Activated B cell treated with CpG ODN at 0.5 μM for 24 hours (primary cell): ENCODE results near the gene ARHGAP26. TPM values are rescaled to one million over a fixed set of nuclear protein-coding genes. Genes with fewer than 3 reads are reported as not detected.
A peak's percentile ranks its signal among the peaks of the same experiment; 100 is the strongest.
"Not testable (repeated sequence)": the region's sequence is repeated elsewhere in the genome, so short reads cannot be mapped to it uniquely, and the experiment has no call there.

ENCODE experiments used
- ATAC-seq: fragments of 200-7000 bp; cut with Tn5 transposase; one replicate; pipeline ENCODE4 v1.10.0; 2021; ENCODE audit warnings: low read depth, mild to moderate bottlenecking, moderate library complexity
- CTCF ChIA-PET: fragments of 350-600 bp; sonication (Branson Sonifier 250); formaldehyde crosslinking; loops from one replicate; lab custom pipeline; 2021; ENCODE audit warnings: antibody characterized with exemption; lab: Charles Lee
- POLR2A ChIA-PET: fragments of 350-600 bp; sonication (Branson Sonifier 250); formaldehyde crosslinking; loops from one replicate; lab custom pipeline; 2021; ENCODE audit warnings: antibody characterized with exemption; lab: Charles Lee
- DNase-seq: peaks from one replicate; pipeline ENCODE4 v3.0.0; 2022
- H3K27ac Mint-ChIP-seq: one replicate; pipeline ENCODE4 v1.8.0; 2020; ENCODE audit warnings: mixed read lengths
- H3K27me3 Mint-ChIP-seq: one replicate; pipeline ENCODE4 v1.8.0; 2021; ENCODE audit warnings: mixed read lengths
- H3K36me3 Mint-ChIP-seq: one replicate; pipeline ENCODE4 v1.8.0; 2021; ENCODE audit warnings: low read depth, mixed read lengths
- H3K4me1 Mint-ChIP-seq: one replicate; pipeline ENCODE4 v1.8.0; 2021; ENCODE audit warnings: mixed read lengths
- H3K4me3 Mint-ChIP-seq: one replicate; pipeline ENCODE4 v1.8.0; 2020; ENCODE audit warnings: mild to moderate bottlenecking, mixed read lengths
- H3K9me3 Mint-ChIP-seq: one replicate; pipeline ENCODE4 v1.8.0; 2020; ENCODE audit warnings: mixed read lengths
- CTCF ChIP-seq: fragments of 200-600 bp; IDR thresholded peaks from one replicate; pipeline ENCODE4 v1.8.0; 2022; ENCODE audit warnings: antibody characterized with exemption, mild to moderate bottlenecking
- intact Hi-C: fragments of 100-400 bp; cut with micrococcal nuclease; formaldehyde crosslinking; loops from one replicate; pipeline ENCODE4 v1.15.1; 2024
- total RNA-seq: library from RNA; stranded (reverse); gene quantifications from 2 replicates; pipeline ENCODE4 v1.2.3, GENCODE V29; 2022

The ARHGAP26 gene
- total RNA-seq, 1 donor from 2014 or later = 20.9 TPM

- intact Hi-C loops = no loop called here
- CTCF ChIA-PET = interaction anchor here (1.3 to 1.8 kb wide), 2 partner anchors 19 to 21 kb away, joined by 4 read pairs; no protein-coding TSS in a partner anchor
- no peak overlapping the region for H3K4me3 Mint-ChIP-seq
- H3K27ac Mint-ChIP-seq = no peak overlapping the region
- H3K36me3 Mint-ChIP-seq = no peaks in the 10 kb centered on the region
- POLR2A ChIA-PET = no interaction called here
- no peak for TF ChIP-seq CTCF
- H3K4me1 Mint-ChIP-seq = peaks cover 12% of the 10 kb centered on the region
- DNase-seq (no peak), ATAC-seq (no peak)
- no peaks in the 10 kb centered on the region for H3K9me3 Mint-ChIP-seq
- no peaks in the 10 kb centered on the region for H3K27me3 Mint-ChIP-seq
Measured at GRCh38 chr5:142981886-142982820, 212.0 kb downstream of the ARHGAP26 start.

GRCh38 chr5:142982821-142983200 lies 212.6 kb downstream of the ARHGAP26 start:
- DNase-seq (no peak), ATAC-seq (peak; percentile 25)
- TF ChIP-seq CTCF = no peak
- intact Hi-C loops = no loop called here
- no peak overlapping the region for H3K27ac Mint-ChIP-seq
- ChIA-PET CTCF (interaction anchor here (1.3 to 1.8 kb wide), 2 partner anchors 18 to 20 kb away, joined by 4 read pairs; no protein-coding TSS in a partner anchor), POLR2A (no interaction called here)
- no peak overlapping the region for H3K4me3 Mint-ChIP-seq
- no peaks in the 10 kb centered on the region for H3K9me3 Mint-ChIP-seq
- H3K27me3 Mint-ChIP-seq = no peaks in the 10 kb centered on the region
- H3K4me1 Mint-ChIP-seq = peaks cover 6% of the 10 kb centered on the region
- no peaks in the 10 kb centered on the region for H3K36me3 Mint-ChIP-seq

GRCh38 chr5:142984011-142984410 lies 213.8 kb downstream of the ARHGAP26 start:
- H3K27me3 Mint-ChIP-seq = no peaks in the 10 kb centered on the region
- H3K4me1 Mint-ChIP-seq = peaks cover 2% of the 10 kb centered on the region
- H3K36me3 Mint-ChIP-seq = no peaks in the 10 kb centered on the region
- CTCF ChIA-PET = no interaction called here
- no peak overlapping the region for H3K4me3 Mint-ChIP-seq
- DNase-seq = no peak
- no peak overlapping the region for H3K27ac Mint-ChIP-seq
- intact Hi-C loops = no loop called here
- POLR2A ChIA-PET = no interaction called here
- no peak for ATAC-seq
- H3K9me3 Mint-ChIP-seq = peaks cover 3% of the 10 kb centered on the region
- TF ChIP-seq CTCF = no peak

- no peak for TF ChIP-seq CTCF
- DNase-seq = no peak
- ChIA-PET POLR2A (no interaction called here), CTCF (interaction anchor here (0.7 kb wide), 1 partner anchor 8 kb away, joined by 3 read pairs; no protein-coding TSS in a partner anchor)
- Mint-ChIP-seq H3K4me1 (peaks cover 2% of the 10 kb centered on the region), H3K27ac (no peak overlapping the region), H3K9me3 (peaks cover 3% of the 10 kb centered on the region), H3K27me3 (no peaks in the 10 kb centered on the region), H3K36me3 (no peaks in the 10 kb centered on the region), H3K4me3 (no peak overlapping the region)
- intact Hi-C loops = no loop called here
- no peak for ATAC-seq
Measured at GRCh38 chr5:142984525-142984924, 214.3 kb downstream of the ARHGAP26 start.

- ATAC-seq, POLR2A ChIA-PET, DNase-seq, H3K9me3 Mint-ChIP-seq, H3K27ac Mint-ChIP-seq, CTCF ChIA-PET, H3K4me1 Mint-ChIP-seq, intact Hi-C loops, H3K27me3 Mint-ChIP-seq, H3K36me3 Mint-ChIP-seq, H3K4me3 Mint-ChIP-seq: not testable (repeated sequence)
Measured at GRCh38 chr5:142989270-142989669, 219.1 kb downstream of the ARHGAP26 start.

- H3K36me3 Mint-ChIP-seq, CTCF ChIA-PET, ATAC-seq, H3K9me3 Mint-ChIP-seq, H3K27ac Mint-ChIP-seq, intact Hi-C loops, H3K4me1 Mint-ChIP-seq, H3K4me3 Mint-ChIP-seq, DNase-seq, H3K27me3 Mint-ChIP-seq: not testable (repeated sequence)
- POLR2A ChIA-PET = interaction anchor here (0.7 kb wide), 1 partner anchor 321 kb away, joined by 5 read pairs; no protein-coding TSS in a partner anchor
Measured at GRCh38 chr5:142990073-142990472, 219.9 kb downstream of the ARHGAP26 start.
